ENCODE data around the gene NCBP2.

NCBP2 gene

GRCh38 chr3:196942226-196942914 is at the start of gene NCBP2:
TSS of gene NCBP2 (minus strand) at chr3:196942528. CDS start at chr3:196942503, 25 bp downstream.
- peak; percentile 65 for TF ChIP-seq CTCF (IDR thresholded peaks at IDR 0.05; ENCODE audit: extremely low read depth, missing control alignments)
- peak; percentile 96 for DNase-seq (ENCODE audit: low spot score)

GRCh38 chr3:196991581-196992460 is 49.5 kb upstream of the NCBP2 start:
- no peak for TF ChIP-seq CTCF (IDR thresholded peaks at IDR 0.05; ENCODE audit: extremely low read depth, missing control alignments)
- no peak for DNase-seq (ENCODE audit: low spot score)

- no peak for DNase-seq (ENCODE audit: low spot score)
Measured at GRCh38 chr3:196990601-196991007, 48.3 kb upstream of the NCBP2 start.

GRCh38 chr3:196989721-196990262 is 47.5 kb upstream of the NCBP2 start:
- DNase-seq (ENCODE audit: low spot score): no peak
- TF ChIP-seq CTCF (IDR thresholded peaks at IDR 0.05; ENCODE audit: extremely low read depth, missing control alignments): no peak

More at GRCh38 chr3:196990601-196991007, 48.3 kb upstream of the NCBP2 start:
- no peak for TF ChIP-seq CTCF (IDR thresholded peaks at IDR 0.05; ENCODE audit: extremely low read depth, missing control alignments)

- DNase-seq (ENCODE audit: low spot score): no peak
- TF ChIP-seq CTCF (IDR thresholded peaks at IDR 0.05; ENCODE audit: extremely low read depth, missing control alignments): no peak
Measured at GRCh38 chr3:196988241-196989029, 46.1 kb upstream of the NCBP2 start.

GRCh38 chr3:196987022-196987421 is 44.7 kb upstream of the NCBP2 start:
- TF ChIP-seq CTCF (IDR thresholded peaks at IDR 0.05; ENCODE audit: extremely low read depth, missing control alignments): no peak
- no peak for DNase-seq (ENCODE audit: low spot score)

Data from GM20000 (cell line).